IMR-90 (cell line): Measurements from ENCODE around the gene KIF25. TPM values are rescaled to one million over a fixed set of nuclear protein-coding genes. Genes with fewer than 3 reads are reported as not detected.

Experiments used
- ATAC-seq: fragments of 200-7000 bp; cut with Tn5 transposase; 2 replicates; pipeline ENCODE4 v1.9.1; 2020; ENCODE audit warnings: low read depth, mild to moderate bottlenecking, moderate library complexity
- BruUV-seq: library from RNA; stranded (reverse); fragments of 400-500 nt; replicated peaks from 2 replicates; lab custom pipeline; 2021; lab: Mats Ljungman, UMichigan
- CTCF ChIA-PET: fragments of 300-600 bp; formaldehyde crosslinking; extraction: SDS; loops from one replicate; lab custom pipeline; 2021; ENCODE audit warnings: antibody characterized with exemption; lab: Yijun Ruan, JAX
- POLR2A ChIA-PET: fragments of 300-600 bp; sonication (Branson Sonifier 250); formaldehyde crosslinking; loops from one replicate; lab custom pipeline; 2022; ENCODE audit warnings: antibody characterized with exemption; ENCODE audit not compliant: unreplicated experiment; lab: Charles Lee
- DNase-seq: peaks from one replicate; pipeline ENCODE4 v3.0.0; 2013
- H2AFZ ChIP-seq: replicated peaks from 2 replicates; pipeline ENCODE3; 2013; ENCODE audit warnings: low read length, mild to moderate bottlenecking; ENCODE audit not compliant: poor library complexity
- H2AK5ac ChIP-seq: 2 replicates; pipeline ENCODE4 v1.6.1; 2013; ENCODE audit warnings: low read depth, low read length, inconsistent platforms
- H2AK9ac ChIP-seq: replicated peaks from 2 replicates; pipeline ENCODE3; 2013; ENCODE audit warnings: mild to moderate bottlenecking, low read depth, low read length, moderate library complexity; ENCODE audit not compliant: poor library complexity
- H2BK120ac ChIP-seq: 2 replicates; pipeline ENCODE4 v1.6.1; 2013; ENCODE audit warnings: low read depth, low read length, inconsistent platforms
- H2BK15ac ChIP-seq: 3 replicates; pipeline ENCODE4 v1.6.1; 2013; ENCODE audit warnings: low read depth, low read length, inconsistent platforms
- H2BK20ac ChIP-seq: 2 replicates; pipeline ENCODE4 v1.6.1; 2013; ENCODE audit warnings: low read depth, mild to moderate bottlenecking, inconsistent platforms, low read length, moderate library complexity
- H2BK5ac ChIP-seq: 2 replicates; pipeline ENCODE4 v1.6.1; 2013; ENCODE audit warnings: mild to moderate bottlenecking, low read depth, low read length, inconsistent platforms; ENCODE audit not compliant: poor library complexity, severe bottlenecking
- H3K14ac ChIP-seq: replicated peaks from 2 replicates; pipeline ENCODE4 v1.6.1; 2013; ENCODE audit warnings: low read depth, low read length, inconsistent platforms
- H3K18ac ChIP-seq: 2 replicates; pipeline ENCODE4 v1.6.1; 2013; ENCODE audit warnings: low read depth, low read length, control low read depth
- H3K23ac ChIP-seq: 2 replicates; pipeline ENCODE4 v1.6.1; 2013; ENCODE audit warnings: low read depth, low read length, inconsistent platforms
- H3K27ac ChIP-seq: 2 replicates; pipeline ENCODE4 v1.5.1; 2013; ENCODE audit warnings: mild to moderate bottlenecking, control low read depth, low read length; ENCODE audit not compliant: insufficient read depth
- H3K27me3 ChIP-seq: 2 replicates; pipeline ENCODE4 v1.6.1; 2013; ENCODE audit warnings: low read length; ENCODE audit not compliant: control insufficient read depth, insufficient read depth
- H3K36me3 ChIP-seq: 2 replicates; pipeline ENCODE4 v1.6.1; 2013; ENCODE audit warnings: low read length, mixed read lengths; ENCODE audit not compliant: control insufficient read depth, insufficient read depth
- H3K4ac ChIP-seq: 2 replicates; pipeline ENCODE4 v1.6.1; 2013; ENCODE audit warnings: low read depth, low read length, inconsistent platforms
- H3K4me1 ChIP-seq: 2 replicates; pipeline ENCODE4 v1.6.1; 2013; ENCODE audit warnings: low read length, mixed read lengths; ENCODE audit not compliant: control insufficient read depth, insufficient read depth
- H3K4me2 ChIP-seq: 2 replicates; pipeline ENCODE4 v1.6.1; 2013; ENCODE audit warnings: low read depth, mild to moderate bottlenecking, control low read depth, low read length, moderate library complexity
- H3K4me3 ChIP-seq: 2 replicates; pipeline ENCODE4 v1.5.1; 2013; ENCODE audit warnings: low read depth, mild to moderate bottlenecking, control low read depth, low read length, moderate library complexity; ENCODE audit not compliant: insufficient read depth
- H3K56ac ChIP-seq: 2 replicates; pipeline ENCODE4 v1.6.1; 2013; ENCODE audit warnings: low read length, inconsistent platforms; ENCODE audit not compliant: insufficient read depth; ENCODE audit errors: extremely low read depth
- H3K79me1 ChIP-seq, 2 experiments: 2 replicates each; pipeline ENCODE4 v1.6.1; 2013; ENCODE audit warnings: low read length in 2 of 2, inconsistent platforms in 1 of 2, low read depth in 1 of 2
- H3K9ac ChIP-seq: 2 replicates; pipeline ENCODE4 v1.6.1; 2013; ENCODE audit warnings: low read depth, low read length, control low read depth
- H3K9me1 ChIP-seq: 2 replicates; pipeline ENCODE4 v1.6.1; 2013; ENCODE audit warnings: low read length, inconsistent platforms; ENCODE audit not compliant: insufficient read depth
- H3K9me3 ChIP-seq: 2 replicates; pipeline ENCODE4 v1.6.1; 2013; ENCODE audit warnings: low read length; ENCODE audit not compliant: control insufficient read depth, insufficient read depth
- H4K20me1 ChIP-seq: 2 replicates; pipeline ENCODE4 v1.6.1; 2013; ENCODE audit warnings: low read length, inconsistent platforms; ENCODE audit not compliant: insufficient read depth
- H4K5ac ChIP-seq: 2 replicates; pipeline ENCODE4 v1.6.1; 2013; ENCODE audit warnings: mild to moderate bottlenecking, low read depth, low read length, control low read depth
- H4K8ac ChIP-seq, 2 experiments: 2 replicates each; pipeline ENCODE4 v1.6.1; 2013; ENCODE audit warnings: low read depth in 2 of 2, low read length in 2 of 2, control low read depth in 1 of 2, inconsistent platforms in 1 of 2
- H4K91ac ChIP-seq: 2 replicates; pipeline ENCODE4 v1.6.1; 2013; ENCODE audit warnings: low read depth, low read length, inconsistent platforms; ENCODE audit not compliant: insufficient read depth
- BHLHE40 ChIP-seq: fragments of 150-350 bp; IDR thresholded peaks from 2 replicates; pipeline ENCODE4 v1.6.1; 2016; ENCODE audit warnings: mild to moderate bottlenecking, low read depth, low read length
- CEBPB ChIP-seq: IDR thresholded peaks from 2 replicates; pipeline ENCODE4 v1.6.1; 2012; ENCODE audit warnings: low read depth, low read length, improper control_type of control experiment
- CHD1 ChIP-seq: IDR thresholded peaks from 2 replicates; pipeline ENCODE4 v1.6.1; 2012; ENCODE audit warnings: low read depth, low read length, improper control_type of control experiment
- CTCF ChIP-seq: conservative IDR thresholded peaks from 2 replicates; pipeline ENCODE4 v1.5.1; 2012; ENCODE audit warnings: mild to moderate bottlenecking, low read depth, low read length, improper control_type of control experiment
- ELK1 ChIP-seq: fragments of 150-350 bp; IDR thresholded peaks from 2 replicates; pipeline ENCODE4 v1.6.1; 2016; ENCODE audit warnings: low read depth, mild to moderate bottlenecking, low read length, moderate library complexity, borderline replicate concordance
- FOS ChIP-seq: fragments of 150-350 bp; IDR thresholded peaks from 2 replicates; pipeline ENCODE4 v1.6.1; 2016; ENCODE audit warnings: low read depth, low read length
- MAFK ChIP-seq: IDR thresholded peaks from 2 replicates; pipeline ENCODE4 v1.6.1; 2012; ENCODE audit warnings: low read depth, low read length, improper control_type of control experiment
- MAZ ChIP-seq: IDR thresholded peaks from 2 replicates; pipeline ENCODE4 v1.6.1; 2012; ENCODE audit warnings: low read depth, mild to moderate bottlenecking, low read length, improper control_type of control experiment, moderate library complexity, borderline replicate concordance
- MXI1 ChIP-seq: IDR thresholded peaks from 2 replicates; pipeline ENCODE4 v1.6.1; 2012; ENCODE audit warnings: low read depth, mild to moderate bottlenecking, low read length, moderate library complexity, borderline replicate concordance
- NFE2L2 ChIP-seq: fragments of 150-350 bp; IDR thresholded peaks from 2 replicates; pipeline ENCODE4 v1.6.1; 2016; ENCODE audit warnings: low read depth, mild to moderate bottlenecking, low read length
- POLR2A ChIP-seq: IDR thresholded peaks from 2 replicates; pipeline ENCODE4 v1.6.1; 2012; ENCODE audit warnings: mild to moderate bottlenecking, low read depth, low read length
- RAD21 ChIP-seq: IDR thresholded peaks from 2 replicates; pipeline ENCODE4 v1.6.1; 2012; ENCODE audit warnings: low read length, improper control_type of control experiment
- RCOR1 ChIP-seq: IDR thresholded peaks from 2 replicates; pipeline ENCODE4 v1.6.1; 2012; ENCODE audit warnings: mild to moderate bottlenecking, low read length, improper control_type of control experiment; ENCODE audit not compliant: insufficient replicate concordance
- RFX5 ChIP-seq: IDR thresholded peaks from 2 replicates; pipeline ENCODE4 v1.8.0; 2012; ENCODE audit warnings: low read depth, mild to moderate bottlenecking, low read length, moderate library complexity
- SMC3 ChIP-seq: fragments of 150-350 bp; IDR thresholded peaks from 2 replicates; pipeline ENCODE4 v1.6.1; 2016; ENCODE audit warnings: low read depth, mild to moderate bottlenecking, antibody characterized with exemption, low read length, moderate library complexity
- USF2 ChIP-seq: fragments of 150-350 bp; IDR thresholded peaks from 2 replicates; pipeline ENCODE4 v1.6.1; 2017; ENCODE audit warnings: mild to moderate bottlenecking, antibody characterized with exemption, low read length, low read depth
- WGBS, 2 experiments: methylation state at CpG; one replicate each; pipeline versions ENCODE4 v1.1.5 to v1.1.7; 2013; ENCODE audit warnings: missing lambda C conversion rate in 2 of 2; ENCODE audit not compliant: insufficient read length in 1 of 2; ENCODE audit errors: extremely low coverage in 2 of 2; 5-methylcytosine and 5-hydroxymethylcytosine counted together
- dilution Hi-C: fragments of 300-500 bp; cut with HindIII; formaldehyde crosslinking; loops from one replicate; pipeline ENCODE4 v1.14.3; 2018; ENCODE audit warnings: low sequenced_read_pairs; ENCODE audit not compliant: unreplicated experiment
- in situ Hi-C: fragments of 300-500 bp; cut with MboI; formaldehyde crosslinking; loops from 3 replicates; pipeline ENCODE4 v1.14.3; 2019; ENCODE audit warnings: low sequenced_read_pairs, inconsistent platforms, mixed read lengths
- intact Hi-C: fragments of 100-400 bp; cut with micrococcal nuclease; formaldehyde crosslinking; loops from 2 replicates; pipeline ENCODE4 v1.10.0; 2022
- polyA plus RNA-seq, 3 experiments: library from polyadenylated mRNA; depleted of rRNA; stranded (reverse); fragments of >200 nt; gene quantifications; 2 replicates each; pipeline ENCODE4 v1.2.3, GENCODE V29; 2012; ENCODE audit warnings: low replicate concordance in 1 of 3
- total RNA-seq: library from RNA; depleted of rRNA; stranded (reverse); fragments of >200 nt; gene quantifications from 2 replicates; pipeline ENCODE4 v1.2.3, GENCODE V29; 2012

The KIF25 gene
- total and polyA plus RNA-seq, 2 of the 4 experiments (the other 2 are of a cell fraction), result not detected

GRCh38 chr6:168078943-168079405 is 81.5 kb downstream of the KIF25 start, which contains the start of gene FRMD1:
Gene FRMD1, minus strand, starts transcription at chr6:168079212. Its CDS starts 118 bp downstream, at chr6:168079094.
- TF ChIP-seq RCOR1, result no peak
- no peak for TF ChIP-seq NFE2L2
- no peak for TF ChIP-seq ELK1
- TF ChIP-seq SMC3, result no peak
- TF ChIP-seq FOS, result no peak
- no peak for TF ChIP-seq MAZ
- no peak for TF ChIP-seq USF2
- no peak for TF ChIP-seq BHLHE40
- no peak for TF ChIP-seq CEBPB
- no peak for TF ChIP-seq RFX5
- no peak for TF ChIP-seq POLR2A
- no peak for TF ChIP-seq MAFK
- no peak for TF ChIP-seq MXI1
- no peak for TF ChIP-seq CHD1
- TF ChIP-seq CTCF, result no peak
- no peak for TF ChIP-seq RAD21
- H3K9me1 ChIP-seq, result no peaks in the 10 kb centered on the region

More at GRCh38 chr6:168078943-168079405, 81.5 kb downstream of the KIF25 start, which contains the start of gene FRMD1:
- Histone ChIP-seq H3K27ac (no peak within 1 kb of the TSS), H2AFZ (no peak within 1 kb of the TSS), H3K18ac (no peak within 1 kb of the TSS), H3K4me1 (no peaks in the 10 kb centered on the region; the same call in 1 of the 2 replicates), H2BK5ac (no peak within 1 kb of the TSS), H3K14ac (no peak within 1 kb of the TSS), H2AK5ac (no peak within 1 kb of the TSS), H3K23ac (no peak within 1 kb of the TSS), H4K91ac (no peak within 1 kb of the TSS), H3K9ac (no peak within 1 kb of the TSS), H2BK15ac (no peak within 1 kb of the TSS), H3K56ac (no peak within 1 kb of the TSS), H3K27me3 (peaks cover 5% of the 10 kb centered on the region; the same call in 1 of the 2 replicates), H3K9me3 (no peaks in the 10 kb centered on the region), H3K36me3 (no peaks in the 10 kb centered on the region), H4K5ac (no peak within 1 kb of the TSS), H3K79me1 (no peaks in the 10 kb centered on the region), H4K20me1 (no peaks in the 10 kb centered on the region), H4K8ac (no peak within 1 kb of the TSS), H2AK9ac (no peak within 1 kb of the TSS), H3K4me2 (no peak within 1 kb of the TSS), H2BK20ac (no peak within 1 kb of the TSS), H3K4ac (no peak within 1 kb of the TSS), H2BK120ac (no peak within 1 kb of the TSS), H3K4me3 (no peak within 1 kb of the TSS)
- no TSS peak for BruUV-seq
- DNase-seq (no peak), ATAC-seq (peak; percentile 42; the same call in 1 of the 2 replicates)
- POLR2A ChIA-PET, result no interaction called here
- intact Hi-C loops (no loop called here), in situ Hi-C loops (no loop called here), dilution Hi-C loops (no loop called here)
- CTCF ChIA-PET, result no interaction called here
- 55% methylated on average over 2 of the region's 21 CpGs; no CpG with 5 or more reads in 1 of the 2 experiments for WGBS, 2 experiments
